HCT116 (cell line): Measurements from ENCODE around the gene FNBP1. TPM values are rescaled to one million over a fixed set of nuclear protein-coding genes. Genes with fewer than 3 reads are reported as not detected.

Experiments
- ATAC-seq: fragments of 200-7000 bp; cut with Tn5 transposase; 2 replicates; pipeline ENCODE4 v1.9.1; 2020; ENCODE audit warnings: mild to moderate bottlenecking, moderate library complexity
- BruUV-seq: library from RNA; stranded (reverse); fragments of 400-500 nt; replicated peaks from 2 replicates; lab custom pipeline; 2021; lab: Mats Ljungman, UMichigan
- CTCF ChIA-PET: fragments of 300-600 bp; sonication (Branson Sonifier 250); formaldehyde crosslinking; loops from one replicate; lab custom pipeline; 2021; ENCODE audit warnings: antibody characterized with exemption; lab: Charles Lee
- POLR2A ChIA-PET: fragments of 300-600, 350-600 bp; sonication (Branson Sonifier 250); formaldehyde crosslinking; loops from one replicate; lab custom pipeline; 2021; ENCODE audit warnings: antibody characterized with exemption; lab: Charles Lee
- RAD21 ChIA-PET, 2 experiments: fragments of 300-600 bp; sonication (Branson Sonifier 250); formaldehyde crosslinking; loops; one replicate each; lab custom pipeline; 2023; ENCODE audit warnings: low total read pairs in 2 of 2; ENCODE audit not compliant: uncharacterized antibody in 2 of 2, unreplicated experiment in 2 of 2, low non-redundant PET in 1 of 2; lab: Charles Lee
- DNase-seq: peaks from one replicate; pipeline ENCODE4 v3.0.0-alpha.2; 2010; ENCODE audit warnings: low read depth, low spot score
- H2AFZ ChIP-seq: fragments of 200-600 bp; shearing (Covaris generic), sonication (generic); 2 replicates; pipeline ENCODE4 v1.6.1; 2017; ENCODE audit warnings: low read depth, mixed run types, mixed read lengths, antibody characterized with exemption, low read length; ENCODE audit not compliant: poor library complexity, severe bottlenecking
- H3K27ac ChIP-seq: 2 replicates; pipeline ENCODE4 v1.5.1; 2012; ENCODE audit warnings: low read depth, low read length
- H3K27me3 ChIP-seq: fragments of 200-600 bp; sonication (generic); 2 replicates; pipeline ENCODE4 v1.6.1; 2016; ENCODE audit warnings: mixed run types, low read length, mixed read lengths; ENCODE audit not compliant: insufficient read depth
- H3K36me3 ChIP-seq, 2 experiments: fragments of 200-500 bp in 1 of 2; fragments of 200-600 bp in 1 of 2; sonication (Bioruptor generic) in 1 of 2; sonication (generic) in 1 of 2; 2 replicates each; pipeline versions ENCODE4 v1.5.1 to v1.6.1; 2014 to 2016; ENCODE audit warnings: low read length in 2 of 2, inconsistent platforms in 1 of 2, mixed read lengths in 1 of 2, mixed run types in 1 of 2; ENCODE audit not compliant: insufficient read depth in 2 of 2, control insufficient read depth in 1 of 2
- H3K4me1 ChIP-seq, 2 experiments: fragments of 200-600 bp in 1 of 2; sonication (generic) in 1 of 2; 2 replicates each; pipeline versions ENCODE4 v1.5.1 to v1.6.1; 2012 to 2017; ENCODE audit warnings: low read length in 2 of 2, inconsistent platforms in 1 of 2, mild to moderate bottlenecking in 1 of 2, mixed read lengths in 1 of 2, mixed run types in 1 of 2, moderate library complexity in 1 of 2; ENCODE audit not compliant: insufficient read depth in 2 of 2, control insufficient read depth in 1 of 2
- H3K4me2 ChIP-seq: fragments of 200-600 bp; sonication (generic); 2 replicates; pipeline ENCODE4 v1.6.1; 2017; ENCODE audit warnings: mixed run types, low read length, mixed read lengths
- H3K4me3 ChIP-seq, 2 experiments: fragments of 200-600 bp in 1 of 2; sonication (generic) in 1 of 2; replicated peaks in 1 of 2; 2 replicates each; pipeline ENCODE4 v1.5.1; 2011 to 2016; ENCODE audit warnings: low read length in 2 of 2, control low read depth in 1 of 2, low read depth in 1 of 2, mild to moderate bottlenecking in 1 of 2, mixed read lengths in 1 of 2, mixed run types in 1 of 2
- H3K79me2 ChIP-seq: fragments of 200-600 bp; sonication (generic); 2 replicates; pipeline ENCODE4 v1.6.1; 2017; ENCODE audit warnings: mild to moderate bottlenecking, mixed run types, low read length, moderate library complexity, mixed read lengths; ENCODE audit not compliant: insufficient read depth
- H3K9ac ChIP-seq: fragments of 200-600 bp; sonication (generic); 2 replicates; pipeline ENCODE4 v1.6.1; 2016; ENCODE audit warnings: low read length, mixed read lengths
- H3K9me2 ChIP-seq: fragments of 200-600 bp; sonication (generic), shearing (Covaris generic); 2 replicates; pipeline ENCODE4 v1.6.1; 2017; ENCODE audit warnings: mixed run types, mild to moderate bottlenecking, moderate library complexity; ENCODE audit not compliant: insufficient read depth
- H3K9me3 ChIP-seq, 2 experiments: fragments of 200-500 bp in 1 of 2; fragments of 200-600 bp in 1 of 2; sonication (Bioruptor generic) in 1 of 2; sonication (generic) in 1 of 2; 2 replicates each; pipeline ENCODE4 v1.6.1; 2014 to 2017; ENCODE audit warnings: low read length in 2 of 2, mixed read lengths in 2 of 2, inconsistent platforms in 1 of 2, low read depth in 1 of 2, mild to moderate bottlenecking in 1 of 2, mixed run types in 1 of 2, moderate library complexity in 1 of 2; ENCODE audit not compliant: control insufficient read depth in 1 of 2, insufficient read depth in 1 of 2
- H4K20me1 ChIP-seq: fragments of 200-600 bp; sonication (generic), shearing (Covaris generic); 2 replicates; pipeline ENCODE4 v1.6.1; 2017; ENCODE audit warnings: mixed run types, mild to moderate bottlenecking, moderate library complexity; ENCODE audit not compliant: insufficient read depth
- EZH2 ChIP-seq: fragments of 200-600 bp; sonication (generic); IDR thresholded peaks from 2 replicates; pipeline ENCODE4 v1.6.1; 2017; ENCODE audit warnings: antibody characterized with exemption, mixed run types
- EZH2phosphoT487 ChIP-seq: fragments of 200-600 bp; IDR thresholded peaks from 2 replicates; pipeline ENCODE4 v1.6.1; 2018; ENCODE audit warnings: antibody characterized with exemption, borderline replicate concordance
- POLR2A ChIP-seq: IDR thresholded peaks from 2 replicates; pipeline ENCODE4 v1.7.0; 2011; ENCODE audit warnings: borderline replicate concordance; ENCODE audit not compliant: insufficient read depth, insufficient read length; ENCODE audit errors: extremely low read depth
- SRF ChIP-seq: IDR thresholded peaks from 2 replicates; pipeline ENCODE4 v1.6.1; 2012; ENCODE audit warnings: low read depth
- YY1 ChIP-seq: IDR thresholded peaks from 2 replicates; pipeline ENCODE4 v1.6.1; 2011; ENCODE audit warnings: low read length, low read depth, moderate library complexity, mild to moderate bottlenecking; ENCODE audit not compliant: insufficient replicate concordance; ENCODE audit errors: extremely low read depth
- ZFX ChIP-seq: fragments of 450-650 bp; IDR thresholded peaks from 2 replicates; pipeline ENCODE4 v1.6.1; 2017
- intact Hi-C: fragments of 100-400 bp; cut with micrococcal nuclease; formaldehyde crosslinking; loops from 2 replicates; pipeline ENCODE4 v1.10.0; 2022
- total RNA-seq: library from RNA; stranded (reverse); gene quantifications from one replicate; pipeline ENCODE4 v1.2.1, GENCODE V29; 2021; ENCODE audit not compliant: unreplicated experiment
- TF ChIP-seq, protein P1 (sequence below): IDR thresholded peaks from 2 replicates; pipeline ENCODE4 v1.6.1; 2012; ENCODE audit warnings: low read depth

FNBP1 gene
- total RNA-seq, 1 experiment from 2014 or later, result 25.0 TPM

DNA sequence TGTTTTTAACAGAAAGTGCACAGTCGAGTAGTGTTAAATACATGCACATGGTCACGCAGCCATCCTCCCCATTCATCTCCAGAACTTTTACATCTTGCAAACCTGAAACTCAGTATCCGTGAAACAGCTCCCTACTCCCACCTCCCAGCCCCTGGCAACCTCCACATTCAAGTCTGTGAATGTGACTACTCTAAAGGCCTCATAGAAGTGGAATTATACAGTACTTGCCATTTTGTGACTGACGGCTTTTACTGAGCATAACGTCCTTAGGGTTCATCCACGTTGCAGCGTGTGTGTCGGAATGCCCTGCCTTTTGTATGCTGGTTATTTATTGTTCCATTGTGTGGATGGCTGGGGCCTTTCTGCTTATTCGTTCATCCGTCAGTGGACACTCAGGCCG is 171.9 kb downstream of the FNBP1 start:
- no peaks in the 10 kb centered on the region for H3K4me1 ChIP-seq
- H4K20me1 ChIP-seq, result no peaks in the 10 kb centered on the region
- H3K9me3 ChIP-seq, result no peaks in the 10 kb centered on the region
- H3K4me3 ChIP-seq, result no peak overlapping the region
- intact Hi-C loops, result no loop called here
- H3K4me2 ChIP-seq, result no peak overlapping the region
- H3K27ac ChIP-seq, result no peak overlapping the region
- POLR2A ChIA-PET, result no interaction called here
- DNase-seq, result no peak
- TF ChIP-seq ZFX, result no peak
- no peak for TF ChIP-seq EZH2phosphoT487
- TF ChIP-seq, protein P1, sequence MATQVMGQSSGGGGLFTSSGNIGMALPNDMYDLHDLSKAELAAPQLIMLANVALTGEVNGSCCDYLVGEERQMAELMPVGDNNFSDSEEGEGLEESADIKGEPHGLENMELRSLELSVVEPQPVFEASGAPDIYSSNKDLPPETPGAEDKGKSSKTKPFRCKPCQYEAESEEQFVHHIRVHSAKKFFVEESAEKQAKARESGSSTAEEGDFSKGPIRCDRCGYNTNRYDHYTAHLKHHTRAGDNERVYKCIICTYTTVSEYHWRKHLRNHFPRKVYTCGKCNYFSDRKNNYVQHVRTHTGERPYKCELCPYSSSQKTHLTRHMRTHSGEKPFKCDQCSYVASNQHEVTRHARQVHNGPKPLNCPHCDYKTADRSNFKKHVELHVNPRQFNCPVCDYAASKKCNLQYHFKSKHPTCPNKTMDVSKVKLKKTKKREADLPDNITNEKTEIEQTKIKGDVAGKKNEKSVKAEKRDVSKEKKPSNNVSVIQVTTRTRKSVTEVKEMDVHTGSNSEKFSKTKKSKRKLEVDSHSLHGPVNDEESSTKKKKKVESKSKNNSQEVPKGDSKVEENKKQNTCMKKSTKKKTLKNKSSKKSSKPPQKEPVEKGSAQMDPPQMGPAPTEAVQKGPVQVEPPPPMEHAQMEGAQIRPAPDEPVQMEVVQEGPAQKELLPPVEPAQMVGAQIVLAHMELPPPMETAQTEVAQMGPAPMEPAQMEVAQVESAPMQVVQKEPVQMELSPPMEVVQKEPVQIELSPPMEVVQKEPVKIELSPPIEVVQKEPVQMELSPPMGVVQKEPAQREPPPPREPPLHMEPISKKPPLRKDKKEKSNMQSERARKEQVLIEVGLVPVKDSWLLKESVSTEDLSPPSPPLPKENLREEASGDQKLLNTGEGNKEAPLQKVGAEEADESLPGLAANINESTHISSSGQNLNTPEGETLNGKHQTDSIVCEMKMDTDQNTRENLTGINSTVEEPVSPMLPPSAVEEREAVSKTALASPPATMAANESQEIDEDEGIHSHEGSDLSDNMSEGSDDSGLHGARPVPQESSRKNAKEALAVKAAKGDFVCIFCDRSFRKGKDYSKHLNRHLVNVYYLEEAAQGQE, result no peak
- TF ChIP-seq POLR2A, result no peak
- TF ChIP-seq YY1, result no peak
- no peak for TF ChIP-seq EZH2
- no peak for TF ChIP-seq SRF
- TF ChIP-seq, all 23 proteins: peak for 0
- no peak overlapping the region for H3K9ac ChIP-seq
- ATAC-seq, result no peak
- RAD21 ChIA-PET, result no interaction called here
- BruUV-seq, result no TSS peak
- no peaks in the 10 kb centered on the region for H3K9me2 ChIP-seq
- no peaks in the 10 kb centered on the region for H3K79me2 ChIP-seq
- H3K27me3 ChIP-seq, result no peaks in the 10 kb centered on the region
- H3K36me3 ChIP-seq, result no peaks in the 10 kb centered on the region
- CTCF ChIA-PET, result no interaction called here
- H2AFZ ChIP-seq, result no peak overlapping the region
